ENCODE results near the gene OR4D6.

The OR4D6 gene

GRCh38 chr11:59456661-59457060, at the start of gene OR4D6:
TSS of gene OR4D6 (plus strand) at chr11:59456961. CDS start at chr11:59456961, 0 bp downstream.
- H3K27ac Mint-ChIP-seq = no peak within 1 kb of the TSS
- H3K4me3 Mint-ChIP-seq = no peak within 1 kb of the TSS
- H3K27me3 Mint-ChIP-seq (ENCODE audit: low read depth) = no peaks in the 10 kb centered on the region
- no peaks in the 10 kb centered on the region for H3K36me3 Mint-ChIP-seq (ENCODE audit: low read depth)
- H3K9me3 Mint-ChIP-seq = no peaks in the 10 kb centered on the region
- H3K4me1 Mint-ChIP-seq = no peaks in the 10 kb centered on the region
- TF ChIP-seq CTCF (IDR thresholded peaks at IDR 0.05; ENCODE audit: unreplicated experiment in 3 of 3) = no peak

- no peak overlapping the region for H3K27ac Mint-ChIP-seq
- H3K9me3 Mint-ChIP-seq = peaks cover 14% of the 10 kb centered on the region
- H3K36me3 Mint-ChIP-seq (ENCODE audit: low read depth) = no peaks in the 10 kb centered on the region
- H3K27me3 Mint-ChIP-seq (ENCODE audit: low read depth) = no peaks in the 10 kb centered on the region
- no peaks in the 10 kb centered on the region for H3K4me1 Mint-ChIP-seq
- no peak for TF ChIP-seq CTCF (IDR thresholded peaks at IDR 0.05; ENCODE audit: unreplicated experiment in 3 of 3)
- H3K4me3 Mint-ChIP-seq = no peak overlapping the region
Observed at GRCh38 chr11:59413646-59414045, 43.1 kb upstream of the OR4D6 start.

GRCh38 chr11:59415111-59415510, 41.6 kb upstream of the OR4D6 start:
- H3K27me3 Mint-ChIP-seq (ENCODE audit: low read depth) = no peaks in the 10 kb centered on the region
- no peaks in the 10 kb centered on the region for H3K4me1 Mint-ChIP-seq
- H3K4me3 Mint-ChIP-seq = no peak overlapping the region
- H3K27ac Mint-ChIP-seq = no peak overlapping the region
- peaks cover 6% of the 10 kb centered on the region for H3K9me3 Mint-ChIP-seq
- no peak for TF ChIP-seq CTCF (IDR thresholded peaks at IDR 0.05; ENCODE audit: unreplicated experiment in 3 of 3)
- H3K36me3 Mint-ChIP-seq (ENCODE audit: low read depth) = no peaks in the 10 kb centered on the region

- H3K4me3 Mint-ChIP-seq = no peak overlapping the region
- no peaks in the 10 kb centered on the region for H3K9me3 Mint-ChIP-seq
- TF ChIP-seq CTCF (IDR thresholded peaks at IDR 0.05; ENCODE audit: unreplicated experiment in 3 of 3) = no peak
- peaks cover 3% of the 10 kb centered on the region for H3K27me3 Mint-ChIP-seq (ENCODE audit: low read depth)
- H3K36me3 Mint-ChIP-seq (ENCODE audit: low read depth) = no peaks in the 10 kb centered on the region
- no peaks in the 10 kb centered on the region for H3K4me1 Mint-ChIP-seq
- no peak overlapping the region for H3K27ac Mint-ChIP-seq
Observed at GRCh38 chr11:59416613-59417012, 40.1 kb upstream of the OR4D6 start.

GRCh38 chr11:59417023-59417422, 39.7 kb upstream of the OR4D6 start:
- peaks cover 3% of the 10 kb centered on the region for H3K27me3 Mint-ChIP-seq (ENCODE audit: low read depth)

More at GRCh38 chr11:59417023-59417422, 39.7 kb upstream of the OR4D6 start:
- no peak overlapping the region for H3K4me3 Mint-ChIP-seq
- H3K4me1 Mint-ChIP-seq = no peaks in the 10 kb centered on the region
- TF ChIP-seq CTCF (IDR thresholded peaks at IDR 0.05; ENCODE audit: unreplicated experiment in 3 of 3) = no peak
- H3K27ac Mint-ChIP-seq = no peak overlapping the region
- no peaks in the 10 kb centered on the region for H3K36me3 Mint-ChIP-seq (ENCODE audit: low read depth)
- no peaks in the 10 kb centered on the region for H3K9me3 Mint-ChIP-seq

Measured in nephron (organoid).